ENCODE measurements around the gene KIAA1671.

KIAA1671 gene

GRCh38 chr22:25018009-25018408, 65.5 kb downstream of the KIAA1671 start:
- no peak for DNase-seq (ENCODE audit: low read depth)
- no peak for TF ChIP-seq CTCF (IDR thresholded peaks at IDR 0.05; ENCODE audit: insufficient read depth, low read depth, low read length, missing control alignments)
- no peak overlapping the region for H3K4me3 ChIP-seq (ENCODE audit: low read length)

GRCh38 chr22:25019427-25020184, 67.1 kb downstream of the KIAA1671 start:
- no peak for TF ChIP-seq CTCF (IDR thresholded peaks at IDR 0.05; ENCODE audit: insufficient read depth, low read depth, low read length, missing control alignments)
- no peak for DNase-seq (ENCODE audit: low read depth)
- H3K4me3 ChIP-seq (ENCODE audit: low read length), result no peak overlapping the region

GRCh38 chr22:25021409-25021808, 68.9 kb downstream of the KIAA1671 start:
- no peak overlapping the region for H3K4me3 ChIP-seq (ENCODE audit: low read length)
- TF ChIP-seq CTCF (IDR thresholded peaks at IDR 0.05; ENCODE audit: insufficient read depth, low read depth, low read length, missing control alignments), result no peak
- DNase-seq (ENCODE audit: low read depth), result no peak

GRCh38 chr22:25021976-25022711, 69.6 kb downstream of the KIAA1671 start:
- H3K4me3 ChIP-seq (ENCODE audit: low read length), result no peak overlapping the region
- no peak for TF ChIP-seq CTCF (IDR thresholded peaks at IDR 0.05; ENCODE audit: insufficient read depth, low read depth, low read length, missing control alignments)
- no peak for DNase-seq (ENCODE audit: low read depth)

GRCh38 chr22:25023879-25024278, 71.4 kb downstream of the KIAA1671 start:
- no peak for TF ChIP-seq CTCF (IDR thresholded peaks at IDR 0.05; ENCODE audit: insufficient read depth, low read depth, low read length, missing control alignments)
- no peak overlapping the region for H3K4me3 ChIP-seq (ENCODE audit: low read length)
- no peak for DNase-seq (ENCODE audit: low read depth)

- no peak for TF ChIP-seq CTCF (IDR thresholded peaks at IDR 0.05; ENCODE audit: insufficient read depth, low read depth, low read length, missing control alignments)
- no peak for DNase-seq (ENCODE audit: low read depth)
- H3K4me3 ChIP-seq (ENCODE audit: low read length), result no peak overlapping the region
Measured at GRCh38 chr22:25024895-25025294, 72.4 kb downstream of the KIAA1671 start.

All from epithelial cell of esophagus (primary cell).